Renal pelvis (tissue), 4 donors: ENCODE measurements around the gene FGF2. TPM values are rescaled to one million over a fixed set of nuclear protein-coding genes. Genes with fewer than 3 reads are reported as not detected.
"Not testable (repeated sequence)": the region's sequence is repeated elsewhere in the genome, so short reads cannot be mapped to it uniquely, and the experiment has no call there.

Source experiments
- DNase-seq: peaks from one replicate; pipeline ENCODE4 v3.0.0-alpha.2; 2013
- polyA plus RNA-seq, 3 donors: library from polyadenylated mRNA; unstranded; fragments of 120-200 nt; gene quantifications; one replicate each; pipeline ENCODE4 v1.2.1, GENCODE V29; 2013; ENCODE audit not compliant: insufficient read length in 3 of 3

The FGF2 gene
- polyA plus RNA-seq, 3 donors: 6.3 to 8.0 (median 7.9) TPM

DNA sequence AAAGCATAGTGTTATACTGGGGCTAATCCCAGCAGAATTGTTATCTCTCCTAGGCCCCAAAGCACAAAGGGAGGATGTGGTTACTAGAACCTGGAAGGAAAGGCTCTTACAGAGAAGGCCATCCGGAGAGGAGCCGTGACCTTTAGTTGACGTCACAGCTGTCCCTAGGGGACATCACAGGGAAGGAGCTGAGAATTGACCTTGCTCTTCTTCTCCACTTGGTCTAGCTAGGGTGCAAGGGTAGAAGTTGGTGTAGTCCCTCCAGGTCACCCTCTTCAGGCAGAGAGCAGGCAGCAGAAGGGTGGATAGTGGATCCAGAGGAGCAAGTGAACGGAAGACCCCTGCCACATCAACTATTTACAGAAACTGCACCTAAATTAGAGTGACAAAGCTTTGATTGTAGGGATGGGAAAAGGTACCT lies 22.8 kb upstream of the FGF2 start:
- no peak for DNase-seq

DNA sequence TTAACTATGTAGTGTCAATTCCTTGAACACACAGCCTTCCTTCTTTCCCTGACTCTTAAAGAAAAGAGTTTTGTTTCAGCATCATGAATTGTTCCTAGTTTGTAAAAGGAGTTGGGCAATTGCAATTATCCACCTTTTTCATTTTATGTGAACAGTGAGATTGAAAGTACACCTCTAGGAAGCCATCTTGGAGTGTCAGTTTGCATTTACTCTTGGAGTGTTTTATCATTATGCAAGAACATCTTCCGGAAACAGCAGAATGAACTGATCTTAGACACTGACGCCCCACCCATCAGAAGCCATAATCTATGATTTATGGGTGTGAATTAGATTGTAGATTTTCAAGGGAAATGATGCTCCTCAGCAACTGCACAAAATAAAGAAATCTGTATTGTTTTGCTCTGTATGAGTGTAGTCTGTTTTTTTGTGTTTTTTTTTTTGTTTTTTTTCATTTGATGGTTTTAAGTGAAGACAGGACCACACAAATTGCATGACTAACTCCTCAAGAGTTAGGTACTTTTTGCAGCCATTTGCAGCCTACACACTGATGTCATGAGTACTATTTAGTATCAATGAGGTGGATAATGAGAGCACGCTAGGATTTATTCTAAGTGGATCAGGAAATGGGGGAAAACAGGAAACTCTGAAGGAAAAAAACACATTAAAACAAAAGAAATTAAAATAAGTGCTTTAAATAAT lies 19.5 kb upstream of the FGF2 start:
- no peak for DNase-seq

GRCh38 chr4:122810669-122811068 lies 16.0 kb upstream of the FGF2 start:
- no peak for DNase-seq

DNA sequence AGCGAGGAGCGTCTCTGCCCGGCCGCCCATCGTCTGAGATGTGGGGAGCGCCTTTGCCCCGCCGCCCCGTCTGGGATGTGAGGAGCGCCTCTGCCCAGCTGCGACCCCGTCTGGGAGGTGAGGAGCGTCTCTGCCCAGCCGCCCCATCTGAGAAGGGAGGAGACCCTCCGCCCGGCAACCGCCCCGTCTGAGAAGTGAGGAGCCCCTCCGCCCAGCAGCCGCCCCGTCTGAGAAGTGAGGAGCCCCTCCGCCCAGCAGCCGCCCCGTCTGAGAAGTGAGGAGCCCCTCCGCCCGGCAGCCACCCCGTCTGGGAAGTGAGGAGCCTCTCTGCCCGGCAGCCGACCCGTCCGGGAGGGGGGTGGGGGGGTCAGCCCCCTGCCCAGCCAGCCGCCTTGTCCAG lies 14.8 kb upstream of the FGF2 start:
- DNase-seq: not testable (repeated sequence)

DNA sequence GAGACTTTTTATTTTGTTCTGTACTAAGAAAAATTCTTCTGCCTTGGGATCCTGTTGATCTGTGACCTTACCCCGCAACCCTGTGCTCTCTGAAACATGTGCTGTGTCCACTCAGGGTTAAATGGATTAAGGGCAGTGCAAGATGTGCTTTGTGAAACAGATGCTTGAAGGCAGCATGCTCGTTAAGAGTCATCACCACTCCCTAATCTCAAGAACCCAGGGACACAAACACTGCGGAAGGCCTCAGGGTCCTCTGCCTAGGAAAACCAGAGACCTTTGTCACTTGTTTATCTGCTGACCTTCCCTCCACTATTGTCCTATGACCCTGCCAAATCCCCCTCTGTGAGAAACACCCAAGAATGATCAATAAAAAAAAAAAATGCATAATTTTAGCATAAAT lies 13.8 kb upstream of the FGF2 start:
- not testable (repeated sequence) for DNase-seq

- no peak for DNase-seq
These were observed 12.2 kb upstream of the FGF2 start for GRCh38 chr4:122814426-122814825.

GRCh38 chr4:122815248-122815647 lies 11.4 kb upstream of the FGF2 start:
- DNase-seq: no peak

DNA sequence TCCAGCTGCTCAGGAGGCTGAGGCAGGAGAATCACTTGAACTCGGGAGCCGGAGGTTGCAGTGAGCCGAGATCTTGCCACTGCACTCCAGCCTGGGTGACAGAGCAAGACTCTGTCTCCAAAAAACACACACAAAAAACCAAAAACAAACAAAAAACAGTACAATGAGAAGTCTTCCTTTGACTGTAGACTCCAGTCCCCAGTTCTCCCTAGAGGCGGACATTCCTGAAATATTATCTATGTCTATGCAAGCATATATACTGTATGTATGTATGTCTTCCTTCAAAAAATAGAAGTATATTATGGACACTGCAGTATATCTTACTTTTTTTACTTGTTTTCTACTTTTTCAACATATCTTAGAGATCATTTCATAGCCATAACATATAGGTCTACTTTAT lies 10.2 kb upstream of the FGF2 start:
- no peak for DNase-seq

DNA sequence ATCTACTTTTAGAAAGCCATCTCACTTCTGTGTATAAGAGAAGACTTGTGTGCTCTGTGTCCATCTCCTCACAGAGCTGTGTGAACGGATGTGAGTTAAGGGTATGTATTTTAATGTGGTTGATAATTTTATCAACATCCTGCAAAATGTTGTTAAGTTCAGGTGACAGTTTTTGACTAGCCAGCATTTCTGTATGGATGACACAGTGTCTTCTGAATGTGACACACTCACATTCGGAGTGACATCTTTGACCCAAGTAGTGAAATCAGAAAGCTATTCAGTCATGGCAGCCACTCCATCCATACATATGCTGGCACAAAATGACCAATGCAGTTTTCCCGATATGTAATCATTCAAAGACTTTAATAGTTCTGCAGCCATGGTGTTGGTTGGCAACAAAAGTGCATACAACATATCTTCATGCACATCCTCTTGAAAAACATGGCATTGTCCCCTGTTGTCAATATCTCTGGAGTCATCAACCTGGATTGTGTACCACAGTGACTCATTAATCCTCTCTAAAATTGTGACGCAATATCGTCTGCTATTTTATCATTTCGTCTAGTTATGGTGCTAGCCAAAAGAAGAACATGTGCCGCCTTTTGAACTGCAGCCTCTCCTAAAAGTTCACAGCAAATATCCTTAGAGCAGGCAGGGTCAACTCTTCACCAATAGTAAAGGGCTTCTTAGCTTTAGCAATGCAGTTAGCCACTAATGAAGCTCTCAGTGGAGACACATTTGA lies 6.8 kb upstream of the FGF2 start:
- no peak for DNase-seq

- DNase-seq: no peak
These were observed 5.5 kb upstream of the FGF2 start for GRCh38 chr4:122821092-122821491.

DNA sequence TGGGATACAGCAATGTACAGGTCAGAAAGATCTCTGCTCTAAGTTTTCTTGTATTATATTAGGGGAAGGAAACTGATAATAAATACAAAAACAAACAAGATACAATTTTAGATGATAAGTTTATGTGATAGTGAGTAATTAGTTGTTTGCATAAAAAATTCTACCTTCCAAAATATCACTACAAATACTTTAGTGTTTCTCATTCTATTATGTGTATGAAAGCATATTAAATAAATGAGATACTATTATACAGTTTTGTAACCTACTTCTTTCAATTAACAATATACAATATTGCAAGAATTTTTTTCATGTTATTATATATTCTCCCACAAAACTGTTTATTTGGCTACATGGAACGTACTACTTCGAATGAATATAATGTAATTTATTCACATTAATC lies 4.2 kb upstream of the FGF2 start:
- no peak for DNase-seq

DNA sequence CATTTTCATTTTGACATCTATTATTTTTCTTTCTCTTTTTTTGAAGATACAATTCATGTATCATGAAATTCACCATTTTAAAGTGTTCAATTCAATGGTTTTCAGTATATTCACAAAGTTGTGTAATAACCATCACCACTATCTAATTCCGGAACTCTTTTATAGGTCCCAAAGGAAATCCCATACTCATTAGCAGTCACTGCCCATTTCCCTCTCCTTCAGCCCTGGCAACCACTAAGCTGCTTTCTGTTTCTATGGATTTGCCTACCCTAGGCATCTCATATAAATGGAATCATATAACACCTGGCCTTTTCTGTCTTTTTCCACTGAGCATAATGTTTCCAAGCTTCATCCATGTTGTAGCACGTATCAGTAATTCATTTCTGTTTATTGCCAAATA lies 3.2 kb upstream of the FGF2 start:
- no peak for DNase-seq

DNA sequence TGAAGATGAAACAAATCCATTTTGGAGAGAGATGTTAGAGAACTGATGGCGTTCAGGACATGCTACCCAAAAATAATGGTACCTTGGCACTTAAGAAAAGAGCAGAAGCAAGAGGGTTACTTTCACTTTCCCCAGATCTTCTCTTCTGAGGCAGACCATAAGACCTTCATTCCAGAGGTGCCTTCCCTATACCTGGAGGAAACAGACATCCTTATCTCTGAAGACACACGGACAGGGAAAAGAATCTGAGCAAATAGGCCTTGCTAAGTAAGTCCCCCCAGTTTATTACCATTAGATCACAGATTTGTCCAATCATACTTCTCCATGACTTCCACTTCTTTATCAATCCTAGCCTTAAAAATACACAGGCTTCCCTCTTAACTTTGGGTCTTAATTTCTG lies 2.0 kb upstream of the FGF2 start:
- DNase-seq: no peak

DNA sequence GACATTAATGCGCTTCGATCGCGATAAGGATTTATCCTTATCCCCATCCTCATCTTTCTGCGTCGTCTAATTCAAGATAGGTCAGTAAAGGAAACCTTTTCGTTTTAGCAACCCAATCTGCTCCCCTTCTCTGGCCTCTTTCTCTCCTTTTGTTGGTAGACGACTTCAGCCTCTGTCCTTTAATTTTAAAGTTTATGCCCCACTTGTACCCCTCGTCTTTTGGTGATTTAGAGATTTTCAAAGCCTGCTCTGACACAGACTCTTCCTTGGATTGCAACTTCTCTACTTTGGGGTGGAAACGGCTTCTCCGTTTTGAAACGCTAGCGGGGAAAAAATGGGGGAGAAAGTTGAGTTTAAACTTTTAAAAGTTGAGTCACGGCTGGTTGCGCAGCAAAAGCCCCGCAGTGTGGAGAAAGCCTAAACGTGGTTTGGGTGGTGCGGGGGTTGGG lies 528 bp upstream of the FGF2 start:
- DNase-seq: peak; percentile 29

- peak; percentile 66 for DNase-seq
These were observed 737 bp downstream of the FGF2 start for GRCh38 chr4:122827258-122827878.

GRCh38 chr4:122827879-122828601 lies 1.4 kb downstream of the FGF2 start:
- DNase-seq: peak; percentile 41

DNA sequence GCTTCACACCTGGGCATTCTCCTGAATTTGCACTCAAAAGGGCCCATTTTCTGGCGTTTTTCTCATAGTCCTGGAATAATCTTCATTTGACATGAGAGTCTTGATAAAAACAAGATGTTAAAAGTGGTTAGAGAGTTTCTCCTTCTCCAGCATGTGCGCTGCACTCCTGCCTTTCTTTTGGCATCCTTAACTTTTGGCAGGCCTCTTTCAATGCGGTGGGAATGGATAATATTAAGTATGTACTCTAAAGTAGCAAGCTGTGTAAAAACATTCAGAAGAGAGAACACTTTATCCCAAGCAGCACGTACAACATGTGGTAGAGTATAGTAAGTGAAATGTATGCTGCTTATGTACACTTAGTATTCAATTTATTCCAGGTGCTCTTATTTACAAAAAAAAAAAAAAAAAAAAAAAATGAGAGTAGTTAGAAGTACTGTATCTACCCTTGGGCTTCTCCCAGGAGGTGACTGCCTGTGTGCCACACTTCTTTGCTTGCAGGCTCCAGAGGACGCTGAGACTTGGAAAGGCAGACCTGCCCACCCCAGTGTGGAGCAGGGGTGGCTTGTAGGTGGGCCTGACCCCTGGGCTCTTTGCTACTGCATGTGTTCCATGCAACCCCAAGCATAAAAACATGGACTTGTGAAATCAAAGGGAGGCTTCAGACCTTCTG lies 3.9 kb downstream of the FGF2 start:
- DNase-seq: no peak

DNA sequence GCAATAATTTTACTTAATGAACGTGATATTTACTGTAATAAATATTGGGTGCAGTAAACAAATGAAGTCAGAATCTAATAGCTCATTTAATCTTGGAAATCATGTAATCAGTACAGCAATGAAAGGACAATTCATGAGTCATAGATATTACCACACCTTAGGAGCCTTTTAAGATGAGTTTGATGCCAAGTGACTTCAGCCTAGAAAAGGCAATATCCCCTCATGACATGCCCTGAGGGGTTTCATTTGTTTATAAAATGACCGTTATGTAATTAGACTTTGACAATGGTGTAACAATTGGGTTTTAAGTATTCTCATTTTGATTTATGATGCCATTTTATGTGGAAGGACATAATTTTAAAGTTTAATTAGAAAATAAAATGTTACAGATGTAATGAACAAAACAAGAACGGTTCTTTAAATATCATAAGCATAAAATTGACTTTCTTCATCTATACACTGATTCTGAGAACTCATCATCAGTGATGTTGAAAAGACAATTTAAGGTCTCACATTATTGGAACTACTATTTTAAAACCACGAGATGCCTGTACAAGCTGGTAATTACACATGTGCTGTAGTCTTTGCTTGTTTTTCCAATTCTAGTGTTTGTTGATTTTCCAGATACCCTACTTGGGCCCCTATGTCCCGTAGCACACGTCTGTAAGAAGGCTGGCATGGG lies 5.0 kb downstream of the FGF2 start:
- no peak for DNase-seq

GRCh38 chr4:122832732-122833131 lies 6.1 kb downstream of the FGF2 start:
- no peak for DNase-seq

DNA sequence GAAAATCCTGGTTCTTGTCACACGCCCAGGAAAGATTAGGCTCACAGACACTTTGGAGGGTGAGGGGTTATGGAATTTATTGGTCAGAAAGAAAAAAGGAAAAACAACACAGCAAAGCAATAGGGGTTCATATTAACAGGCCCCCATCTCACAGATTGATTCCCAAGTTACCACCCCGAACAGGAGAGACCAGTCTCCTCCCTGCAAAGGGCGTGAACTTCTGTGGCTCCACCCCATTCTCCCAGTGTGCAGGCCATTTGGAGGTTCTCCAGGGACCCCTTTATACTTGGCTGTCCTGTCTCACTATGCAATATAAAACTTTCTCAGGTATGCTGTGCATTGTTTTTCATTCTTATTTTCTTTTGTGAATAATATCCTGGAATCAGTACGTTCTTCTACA lies 7.4 kb downstream of the FGF2 start:
- DNase-seq: no peak

DNA sequence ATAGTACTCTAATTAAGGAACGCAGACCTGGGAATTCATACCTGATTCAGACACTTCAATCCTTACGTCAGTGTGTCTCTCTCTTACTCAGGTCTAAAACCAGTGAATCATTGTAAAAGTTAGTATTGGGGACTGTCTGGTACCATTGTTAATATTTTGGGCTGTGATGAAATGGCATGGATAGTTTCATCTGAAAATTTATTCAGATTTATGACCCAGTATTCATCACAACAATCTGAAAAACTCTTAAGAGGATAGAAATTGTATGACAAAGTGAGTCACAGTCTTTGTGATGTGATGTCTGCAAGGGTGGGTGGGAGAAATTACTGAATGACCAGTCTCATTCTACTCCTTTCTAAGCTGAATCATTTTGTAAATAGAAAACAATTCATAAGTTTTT lies 10.3 kb downstream of the FGF2 start:
- DNase-seq: no peak
